ENCODE measurements around the gene MRPS5.

DNA sequence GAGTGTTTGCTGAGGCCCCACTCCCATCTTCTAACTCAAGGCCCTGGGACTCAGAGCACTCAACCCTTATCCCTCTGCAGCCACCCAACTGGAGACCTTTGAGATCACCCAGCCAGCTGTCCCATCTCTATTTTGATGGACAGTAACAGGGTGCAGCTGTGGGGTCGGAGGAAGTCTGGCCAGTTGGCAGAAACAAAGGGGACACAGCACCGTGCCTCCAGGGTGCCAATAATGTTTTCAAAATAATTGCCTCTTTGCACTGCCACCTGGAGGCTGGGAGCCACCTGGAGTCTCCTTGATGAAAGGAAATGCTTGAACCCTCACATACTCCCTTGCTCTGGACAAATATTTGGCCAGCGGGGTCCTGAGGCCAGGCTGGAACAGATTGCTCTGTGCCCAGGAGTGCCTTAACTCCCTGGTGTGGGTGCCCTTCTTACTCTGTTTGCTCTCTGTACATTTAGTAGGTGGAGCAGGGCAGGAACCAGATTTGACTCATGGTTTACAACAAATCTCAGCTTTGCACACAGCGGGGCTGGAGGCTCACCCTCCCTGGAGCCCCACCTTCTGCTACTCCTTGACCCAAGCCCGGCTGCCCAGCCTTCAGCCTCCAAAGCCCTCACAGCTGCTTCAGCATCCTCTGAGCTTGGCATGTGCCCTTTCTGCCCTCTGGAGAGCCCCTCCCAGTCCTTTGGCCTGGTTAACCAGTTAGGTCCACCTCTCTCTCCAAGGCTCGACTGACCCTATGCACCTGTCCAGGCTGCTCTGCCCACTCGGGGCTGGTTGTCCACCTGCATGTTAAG lies 78.9 kb downstream of the MRPS5 start:
- TF ChIP-seq POLR2A (IDR thresholded peaks at IDR 0.05; ENCODE audit: low read depth) = no peak
- TF ChIP-seq, protein P1, sequence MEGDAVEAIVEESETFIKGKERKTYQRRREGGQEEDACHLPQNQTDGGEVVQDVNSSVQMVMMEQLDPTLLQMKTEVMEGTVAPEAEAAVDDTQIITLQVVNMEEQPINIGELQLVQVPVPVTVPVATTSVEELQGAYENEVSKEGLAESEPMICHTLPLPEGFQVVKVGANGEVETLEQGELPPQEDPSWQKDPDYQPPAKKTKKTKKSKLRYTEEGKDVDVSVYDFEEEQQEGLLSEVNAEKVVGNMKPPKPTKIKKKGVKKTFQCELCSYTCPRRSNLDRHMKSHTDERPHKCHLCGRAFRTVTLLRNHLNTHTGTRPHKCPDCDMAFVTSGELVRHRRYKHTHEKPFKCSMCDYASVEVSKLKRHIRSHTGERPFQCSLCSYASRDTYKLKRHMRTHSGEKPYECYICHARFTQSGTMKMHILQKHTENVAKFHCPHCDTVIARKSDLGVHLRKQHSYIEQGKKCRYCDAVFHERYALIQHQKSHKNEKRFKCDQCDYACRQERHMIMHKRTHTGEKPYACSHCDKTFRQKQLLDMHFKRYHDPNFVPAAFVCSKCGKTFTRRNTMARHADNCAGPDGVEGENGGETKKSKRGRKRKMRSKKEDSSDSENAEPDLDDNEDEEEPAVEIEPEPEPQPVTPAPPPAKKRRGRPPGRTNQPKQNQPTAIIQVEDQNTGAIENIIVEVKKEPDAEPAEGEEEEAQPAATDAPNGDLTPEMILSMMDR (IDR thresholded peaks at IDR 0.05) = no peak
